HG03342 (cell line): Measurements from ENCODE around the gene USP14.

Experiments used
- ATAC-seq: cut with Tn5 transposase; IDR thresholded peaks from one replicate; pipeline ENCODE4 v1.9.1; 2021; ENCODE audit warnings: mild to moderate bottlenecking, moderate library complexity; ENCODE audit not compliant: unreplicated experiment

The USP14 gene

GRCh38 chr18:159037-159652 lies 788 bp downstream of the USP14 start:
- ATAC-seq = no peak

- no peak for ATAC-seq
Measured at GRCh38 chr18:159933-160332, 1.6 kb downstream of the USP14 start.

GRCh38 chr18:160831-161570 lies 2.6 kb downstream of the USP14 start:
- ATAC-seq = no peak

- no peak for ATAC-seq
Measured at GRCh38 chr18:172361-172760, 14.0 kb downstream of the USP14 start.

- ATAC-seq = no peak
Measured at GRCh38 chr18:179499-179898, 21.1 kb downstream of the USP14 start.

GRCh38 chr18:181711-182110 lies 23.4 kb downstream of the USP14 start:
- no peak for ATAC-seq

GRCh38 chr18:183769-184168 lies 25.4 kb downstream of the USP14 start:
- no peak for ATAC-seq

- no peak for ATAC-seq
Measured at GRCh38 chr18:189254-189653, 30.9 kb downstream of the USP14 start.

- ATAC-seq = no peak
Measured at GRCh38 chr18:191725-192124, 33.4 kb downstream of the USP14 start.

GRCh38 chr18:192801-193200 lies 34.4 kb downstream of the USP14 start:
- no peak for ATAC-seq

- no peak for ATAC-seq
Measured at GRCh38 chr18:195651-196050, 37.3 kb downstream of the USP14 start.

GRCh38 chr18:199214-199613 lies 40.9 kb downstream of the USP14 start:
- no peak for ATAC-seq

- no peak for ATAC-seq
Measured at GRCh38 chr18:199768-200167, 41.4 kb downstream of the USP14 start.

GRCh38 chr18:210075-210474 lies 51.7 kb downstream of the USP14 start:
- ATAC-seq = no peak

GRCh38 chr18:210733-211132 lies 52.4 kb downstream of the USP14 start:
- no peak for ATAC-seq

- no peak for ATAC-seq
Measured at GRCh38 chr18:211582-211981, 53.2 kb downstream of the USP14 start.

- ATAC-seq = no peak
Measured at GRCh38 chr18:212780-213179, 54.4 kb downstream of the USP14 start.

GRCh38 chr18:213505-213904 lies 55.1 kb downstream of the USP14 start:
- no peak for ATAC-seq

- ATAC-seq = no peak
Measured at GRCh38 chr18:213966-214365, 55.6 kb downstream of the USP14 start.

GRCh38 chr18:215448-216010 lies 57.2 kb downstream of the USP14 start:
- ATAC-seq = no peak

- no peak for ATAC-seq
Measured at GRCh38 chr18:217532-218336, 59.4 kb downstream of the USP14 start.

GRCh38 chr18:220708-221107 lies 62.4 kb downstream of the USP14 start:
- no peak for ATAC-seq
